Dedifferentiated amniotic fluid mesenchymal stem cell (primary cell): ENCODE measurements around the gene SLC43A3.

Source experiments
- DNase-seq: peaks from one replicate; pipeline ENCODE4 v3.0.0-alpha.2; 2016; ENCODE audit errors: extremely low spot score

The SLC43A3 gene

GRCh38 chr11:57358543-57358961, 68.4 kb downstream of the SLC43A3 start:
- DNase-seq = no peak

- peak; percentile 15 for DNase-seq
Observed at GRCh38 chr11:57357856-57358255, 69.1 kb downstream of the SLC43A3 start.

GRCh38 chr11:57357310-57357709, 69.6 kb downstream of the SLC43A3 start:
- DNase-seq = no peak
